Heart right ventricle (tissue), 16 donors: ENCODE data around the gene CD2AP. TPM values are rescaled to one million over a fixed set of nuclear protein-coding genes. Genes with fewer than 3 reads are reported as not detected.

Source experiments
- ATAC-seq, 8 donors: fragments of 200-7000 bp; cut with Tn5 transposase; one replicate each; pipeline ENCODE4 v1.9.1; 2020; ENCODE audit warnings: mild to moderate bottlenecking in 8 of 8, moderate library complexity in 8 of 8, moderate number of reproducible peaks in 1 of 8
- DNase-seq, 2 donors: peaks; one replicate each; pipeline ENCODE4 v3.0.0-alpha.2; 2020
- H3K27ac ChIP-seq, 10 donors: fragments of 200-600 bp; sonication (generic) in 2 of 10; one replicate each; pipeline versions ENCODE4 v1.5.0 to v1.8.0; 2020 to 2022; ENCODE audit warnings: mild to moderate bottlenecking in 3 of 10
- H3K27me3 ChIP-seq, 7 donors: fragments of 200-600 bp; one replicate each; pipeline ENCODE4 v1.8.0; 2021 to 2022; ENCODE audit warnings: mild to moderate bottlenecking in 2 of 7
- H3K36me3 ChIP-seq, 9 donors: fragments of 200-600 bp; sonication (generic) in 1 of 9; one replicate each; pipeline versions ENCODE4 v1.5.0 to v1.8.0; 2020 to 2022; ENCODE audit warnings: mild to moderate bottlenecking in 2 of 9
- H3K4me1 ChIP-seq, 9 donors: fragments of 200-600 bp; sonication (generic) in 1 of 9; one replicate each; pipeline versions ENCODE4 v1.5.0 to v1.8.0; 2020 to 2022; ENCODE audit warnings: mild to moderate bottlenecking in 4 of 9
- H3K4me3 ChIP-seq, 10 donors: fragments of 200-600 bp; sonication (generic) in 2 of 10; one replicate each; pipeline versions ENCODE4 v1.5.0 to v1.8.0; 2020 to 2022; ENCODE audit warnings: mild to moderate bottlenecking in 7 of 10, moderate library complexity in 2 of 10
- H3K9me3 ChIP-seq, 11 donors: fragments of 200-600 bp in 10 of 11; sonication (generic) in 2 of 11; one replicate each; pipeline versions ENCODE4 v1.5.0 to v1.8.0; 2013 to 2022; ENCODE audit warnings: mild to moderate bottlenecking in 2 of 11, control low read depth in 1 of 11, moderate library complexity in 1 of 11
- CTCF ChIP-seq, 9 donors: fragments of 200-600 bp; sonication (generic) in 2 of 9; IDR thresholded peaks; one replicate each; pipeline versions ENCODE4 v1.5.0 to v1.8.0; 2021 to 2022; ENCODE audit warnings: antibody characterized with exemption in 9 of 9, mild to moderate bottlenecking in 5 of 9, moderate library complexity in 1 of 9
- WGBS, 2 donors: extraction: QIAGEN DNeasy Blood & Tissue Kit; methylation state at CpG; one replicate each; pipeline ENCODE4 v1.1.7; 2013; ENCODE audit warnings: inconsistent platforms in 1 of 2; 5-methylcytosine and 5-hydroxymethylcytosine counted together
- intact Hi-C, 10 donors: fragments of 100-400 bp; cut with DNase I; formaldehyde crosslinking; loops; one replicate each; pipeline versions ENCODE4 v1.11.1 to v1.14.2; 2022
- long read RNA-seq, 3 donors: library from polyadenylated mRNA; unstranded; transcript quantifications; one replicate each; pipeline ENCODE4 v2.0.0, GENCODE V29; 2020 to 2021
- polyA plus RNA-seq, 2 donors: library from polyadenylated mRNA; stranded (reverse); fragments of 200-250 nt; gene quantifications; one replicate each; pipeline ENCODE4 v1.2.3, GENCODE V29; 2013
- total RNA-seq, 10 donors: library from RNA; stranded (reverse); fragmentation: NEBNext Ultra II Directional in 3 of 10; extraction: Animal tissue kit (Norgen Biotek cat#: 25700) in 3 of 10; gene quantifications; one replicate each; pipeline versions ENCODE4 v1.2.1 to v1.2.4, GENCODE V29; 2021 to 2023
- donor health status: Arrhythmogenic right ventricular cardiomyopathy.
- donor health status: ischemic (EF 13 %, LVEDD 7.1; RV severe dilation, severe dysfunction).
- donor health status: healthy with polysubstance abuse.
- donor health status: DM: no; HTN: yes; CAD: no.
- donor health status: DM: no; HTN: no; CAD: no.
- donor health status: ischemic (EF 25% LVEDD 6.9; RV normal size, moderate dysfunction).
- donor health status: ischemic (EF 25% LVEDD 5.7; RV mildly dilated, moderate dysfunction).
- donor health status: healthy.
- donor health status: DM: yes; HTN: yes; CAD: no.
- donor health status: Ischemic cardiomyopathy.
- donor health status: ischemic (EF 35%, LVEDD 5.7; RV mildly dilated, moderate dysfunction).
- donor health status: nonischemic (EF 11% LVEDD 7.7; RV severe dilation, severe dysfunction).
- donor health status: DM: yes; HTN: yes; CAD: no.
- donor health status: PGD.
- donor health status: ischemic (EF 29% LVEDD 5.4; RV normal size, mild dysfunction).
- donor health status: nonischemic (EF 23%, LVEDD 6.1; RV moderate dilation, normal function).

Gene CD2AP
- total RNA-seq, result 10 to 100 TPM in 8 of 10 donors, 1 to 10 TPM in 2; 8.5 to 15.6 (median 10.8) TPM
- 10 to 100 TPM in 1 of 2 donors, 1 to 10 TPM in 1; 5.8 to 10.8 TPM for polyA plus RNA-seq
- long read RNA-seq, donor 1, full-length matches to known transcripts, result 10 of 18 reads
- long read RNA-seq, donor 1, partial matches to known transcripts, result 6 of 18 reads
- long read RNA-seq, donor 1, other reads (novel, unspliced or antisense), result 2 of 18 reads
- long read RNA-seq, donor 2, full-length matches to known transcripts, result 8 of 19 reads
- long read RNA-seq, donor 2, partial matches to known transcripts, result 7 of 19 reads
- long read RNA-seq, donor 2, other reads (novel, unspliced or antisense), result 4 of 19 reads
- long read RNA-seq, donor 3, full-length matches to known transcripts, result 6 of 21 reads
- long read RNA-seq, donor 3, partial matches to known transcripts, result 8 of 21 reads
- long read RNA-seq, donor 3, other reads (novel, unspliced or antisense), result 7 of 21 reads

GRCh38 chr6:47477497-47478232, at the start of gene CD2AP:
CD2AP (plus strand) TSS chr6:47477789; CDS start chr6:47478245, 456 bp downstream.
- H3K27me3 ChIP-seq, result no peaks in the 10 kb centered on the region
- peak within 1 kb of the TSS; percentile 95 to 99 (median 97) for H3K27ac ChIP-seq
- peaks cover 0 to 57% (median 22%) of the 10 kb centered on the region in 9 donors for H3K4me1 ChIP-seq
- DNase-seq, result peak; percentile 86 to 89
- H3K4me3 ChIP-seq, result peak within 1 kb of the TSS; percentile 33 to 98 (median 90)
- peak; percentile 96 to 98 (median 96) for ATAC-seq
- H3K36me3 ChIP-seq, result no peaks in the 10 kb centered on the region
- intact Hi-C loops, result loop anchor here in 6 of 10 donors (2.0 to 10.0 kb wide), 5 partner anchors 39 to 107 kb away; no protein-coding TSS in a partner anchor
- WGBS, 2 donors, result 0% methylated on average over 72 to 83 of the region's 83 CpGs
- peak in 5 of 9 donors; percentile 12 to 48 (median 32) for TF ChIP-seq CTCF (IDR thresholded peaks at IDR 0.05)
- no peaks in the 10 kb centered on the region for H3K9me3 ChIP-seq

- DNase-seq (no peak), ATAC-seq (no peak)
- peaks cover 0 to 11% (median 0%) of the 10 kb centered on the region in 9 donors for H3K4me1 ChIP-seq
- no peak overlapping the region for H3K4me3 ChIP-seq
- intact Hi-C loops, result no loop called here
- no peaks in the 10 kb centered on the region for H3K36me3 ChIP-seq
- no peaks in the 10 kb centered on the region for H3K27me3 ChIP-seq
- no peak overlapping the region for H3K27ac ChIP-seq
- WGBS, 2 donors, result 54 to 67% methylated on average over 2 of the region's 2 CpGs
- no peak for TF ChIP-seq CTCF (IDR thresholded peaks at IDR 0.05)
- H3K9me3 ChIP-seq, result peaks cover 0 to 34% (median 10%) of the 10 kb centered on the region in 11 donors
Observed at GRCh38 chr6:47428288-47428687, 49.3 kb upstream of the CD2AP start.

- H3K4me3 ChIP-seq, result no peak overlapping the region
Observed at GRCh38 chr6:47428746-47429664, 48.6 kb upstream of the CD2AP start.

More at GRCh38 chr6:47428746-47429664, 48.6 kb upstream of the CD2AP start:
- no peaks in the 10 kb centered on the region for H3K27me3 ChIP-seq
- H3K36me3 ChIP-seq, result no peaks in the 10 kb centered on the region
- H3K4me1 ChIP-seq, result peaks cover 0 to 11% (median 0%) of the 10 kb centered on the region in 9 donors
- intact Hi-C loops, result no loop called here
- TF ChIP-seq CTCF (IDR thresholded peaks at IDR 0.05), result no peak
- no peak overlapping the region for H3K27ac ChIP-seq
- WGBS, 2 donors, result 60 to 66% methylated on average over 2 of the region's 2 CpGs
- no peak for ATAC-seq
- H3K9me3 ChIP-seq, result peaks cover 0 to 34% (median 10%) of the 10 kb centered on the region in 11 donors
- no peak for DNase-seq
